ENCODE data around the gene RBCK1. TPM values are rescaled to one million over a fixed set of nuclear protein-coding genes. Genes with fewer than 3 reads are reported as not detected.

RBCK1 gene
- total RNA-seq, 2 experiments from 2014 or later = 90.9 to 94.0 TPM

GRCh38 chr20:427849-428657 is 20.0 kb downstream of the RBCK1 start:
- ChIA-PET CTCF (interaction anchor here (0.6 to 1.6 kb wide), 2 partner anchors 18 to 73 kb away, joined by 3 read pairs; no protein-coding TSS in a partner anchor), POLR2A (interaction anchor here (0.6 to 0.8 kb wide), 2 partner anchors 36 to 56 kb away, joined by 3 read pairs; no protein-coding TSS in a partner anchor)

- POLR2A ChIA-PET = no interaction called here
- CTCF ChIA-PET = no interaction called here
These were observed 20.6 kb downstream of the RBCK1 start for GRCh38 chr20:428658-429200.

GRCh38 chr20:430091-430999 is 22.2 kb downstream of the RBCK1 start:
- ChIA-PET POLR2A (no interaction called here), CTCF (no interaction called here)

- CTCF ChIA-PET = interaction anchor here (1.8 kb wide), 1 partner anchor 78 kb away, joined by 9 read pairs; no protein-coding TSS in a partner anchor
- POLR2A ChIA-PET = no interaction called here
These were observed 23.2 kb downstream of the RBCK1 start for GRCh38 chr20:431012-431904.

- POLR2A ChIA-PET = interaction anchor here (0.6 kb wide), 1 partner anchor 28 kb away, joined by 4 read pairs; no protein-coding TSS in a partner anchor
- CTCF ChIA-PET = interaction anchor here (1.8 kb wide), 1 partner anchor 79 kb away, joined by 9 read pairs; no protein-coding TSS in a partner anchor
These were observed 24.1 kb downstream of the RBCK1 start for GRCh38 chr20:432208-432607.

- ChIA-PET CTCF (interaction anchor here (0.6 to 1.8 kb wide), 3 partner anchors 52 to 79 kb away, joined by 3 to 9 read pairs (median 5); partner anchors contain the start of gene TRIB3), POLR2A (interaction anchor here (0.6 kb wide), 1 partner anchor 28 kb away, joined by 4 read pairs; no protein-coding TSS in a partner anchor)
These were observed 24.7 kb downstream of the RBCK1 start for GRCh38 chr20:432677-433299.

GRCh38 chr20:433300-433975 is 25.3 kb downstream of the RBCK1 start:
- CTCF ChIA-PET = interaction anchor here (0.6 to 1.5 kb wide), 2 partner anchors 53 to 54 kb away, joined by 3 to 5 read pairs; partner anchors contain the start of gene TRIB3
- POLR2A ChIA-PET = no interaction called here

GRCh38 chr20:434221-434620 is 26.1 kb downstream of the RBCK1 start:
- CTCF ChIA-PET = interaction anchor here (0.5 to 1.6 kb wide), 4 partner anchors 53 to 80 kb away, joined by 3 to 8 read pairs (median 4); partner anchors contain the start of gene TRIB3

GRCh38 chr20:434661-435419 is 26.7 kb downstream of the RBCK1 start:
- CTCF ChIA-PET = interaction anchor here (0.5 to 1.6 kb wide), 3 partner anchors 58 to 80 kb away, joined by 4 to 8 read pairs (median 4); no protein-coding TSS in a partner anchor
- POLR2A ChIA-PET = no interaction called here

More at GRCh38 chr20:434221-434620, 26.1 kb downstream of the RBCK1 start:
- POLR2A ChIA-PET = no interaction called here

- ChIA-PET POLR2A (no interaction called here), CTCF (interaction anchor here (1.6 kb wide), 1 partner anchor 81 kb away, joined by 8 read pairs; no protein-coding TSS in a partner anchor)
These were observed 27.5 kb downstream of the RBCK1 start for GRCh38 chr20:435558-435957.

GRCh38 chr20:436476-436875 is 28.4 kb downstream of the RBCK1 start:
- POLR2A ChIA-PET = interaction anchor here (0.5 kb wide), 1 partner anchor 56 kb away, joined by 4 read pairs; no protein-coding TSS in a partner anchor
- CTCF ChIA-PET = interaction anchor here (0.8 kb wide), 1 partner anchor 56 kb away, joined by 3 read pairs; the partner anchor contains the start of gene TRIB3

GRCh38 chr20:437787-438486 is 29.8 kb downstream of the RBCK1 start:
- CTCF ChIA-PET = interaction anchor here (1.9 kb wide), 1 partner anchor 75 kb away, joined by 4 read pairs; no protein-coding TSS in a partner anchor
- POLR2A ChIA-PET = interaction anchor here (1.3 kb wide), 1 partner anchor 24 kb away, joined by 5 read pairs; the partner anchor contains the start of gene TBC1D20

- ChIA-PET POLR2A (interaction anchor here (1.3 kb wide), 1 partner anchor 23 kb away, joined by 5 read pairs; the partner anchor contains the start of gene TBC1D20), CTCF (interaction anchor here (1.3 to 1.9 kb wide), 2 partner anchors 76 to 108 kb away, joined by 3 to 4 read pairs; no protein-coding TSS in a partner anchor)
These were observed 30.7 kb downstream of the RBCK1 start for GRCh38 chr20:438571-439469.

GRCh38 chr20:440148-440547 is 32.0 kb downstream of the RBCK1 start:
- CTCF ChIA-PET = interaction anchor here (1.3 kb wide), 1 partner anchor 109 kb away, joined by 3 read pairs; no protein-coding TSS in a partner anchor
- POLR2A ChIA-PET = no interaction called here

- POLR2A ChIA-PET = no interaction called here
- CTCF ChIA-PET = no interaction called here
These were observed 32.5 kb downstream of the RBCK1 start for GRCh38 chr20:440636-441035.
